ENCODE results near the gene AOAH. TPM values are rescaled to one million over a fixed set of nuclear protein-coding genes. Genes with fewer than 3 reads are reported as not detected.

Gene AOAH
- polyA plus RNA-seq, 6 donors from 2014 or later = 1.8 to 4.4 (median 2.3) TPM

DNA sequence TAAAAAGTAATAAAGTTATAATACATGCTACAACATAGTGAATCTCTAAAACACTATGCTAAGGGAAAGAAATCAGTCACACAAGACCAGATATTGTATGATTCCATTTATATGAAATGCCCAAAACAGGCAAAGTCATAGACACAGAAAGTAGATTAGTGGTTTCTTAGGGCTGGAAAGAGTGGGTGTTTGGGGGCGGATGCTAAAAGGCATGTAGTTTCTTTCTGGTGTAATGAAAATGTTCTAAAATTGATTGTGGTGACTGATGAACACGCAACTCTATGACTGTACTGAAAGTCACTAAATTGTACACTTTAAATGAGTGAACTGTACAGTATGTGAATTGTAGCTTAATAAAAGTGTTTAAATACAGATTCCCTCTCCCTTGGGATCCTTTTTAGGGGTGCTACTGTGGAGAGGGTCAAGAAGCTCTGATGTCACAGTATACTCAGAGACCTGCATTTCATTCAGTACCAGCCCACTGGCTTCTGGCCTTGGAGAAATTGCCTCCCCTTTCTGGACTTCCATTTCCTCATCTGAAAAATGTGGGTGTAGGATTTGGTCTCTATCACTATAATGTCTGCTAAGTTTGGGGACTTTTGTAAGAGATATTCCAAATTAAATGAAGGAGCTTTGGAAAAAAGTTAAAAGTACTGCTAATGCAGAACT lies 46.4 kb downstream of the AOAH start:
- H3K27me3 Mint-ChIP-seq = peaks cover 0 to 5% (median 0%) of the 10 kb centered on the region in 3 donors
- DNase-seq (no peak), ATAC-seq (ENCODE audit: low read depth in 2 of 2) (no peak)
- H3K4me1 Mint-ChIP-seq = peaks cover 8 to 13% (median 11%) of the 10 kb centered on the region in 3 donors
- H3K36me3 Mint-ChIP-seq = no peaks in the 10 kb centered on the region
- H3K9me3 Mint-ChIP-seq = no peaks in the 10 kb centered on the region
- H3K4me3 Mint-ChIP-seq = peak overlapping the region in 5 of 8 donors; percentile 6 to 80 (median 78)
- peak overlapping the region; percentile 60 to 90 (median 73) for H3K27ac Mint-ChIP-seq

DNA sequence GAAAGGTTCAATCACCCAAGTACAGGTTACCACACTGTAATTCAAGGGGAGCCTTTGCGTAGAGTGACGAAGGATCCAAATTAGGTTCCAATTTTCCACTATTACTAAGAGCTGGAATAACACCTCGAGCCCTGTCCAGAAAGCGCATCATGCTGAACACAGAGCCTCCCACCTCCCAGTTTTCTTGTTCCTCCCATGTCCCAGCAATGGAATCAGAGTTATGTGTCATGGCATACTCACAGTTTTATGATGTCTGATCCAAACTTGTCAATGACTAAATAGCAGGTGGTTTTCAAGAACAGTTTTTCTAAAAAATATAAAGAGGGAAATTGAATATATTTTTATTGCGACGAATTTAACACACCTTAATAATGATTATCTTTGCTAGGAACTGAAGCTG lies 50.6 kb downstream of the AOAH start:
- Mint-ChIP-seq H3K9me3 (no peaks in the 10 kb centered on the region), H3K4me1 (peaks cover 12 to 13% (median 13%) of the 10 kb centered on the region in 3 donors), H3K27ac (no peak overlapping the region), H3K36me3 (no peaks in the 10 kb centered on the region), H3K4me3 (no peak overlapping the region), H3K27me3 (peaks cover 4 to 20% (median 8%) of the 10 kb centered on the region in 3 donors)
- ATAC-seq (ENCODE audit: low read depth in 2 of 2) = no peak
- no peak for DNase-seq

DNA sequence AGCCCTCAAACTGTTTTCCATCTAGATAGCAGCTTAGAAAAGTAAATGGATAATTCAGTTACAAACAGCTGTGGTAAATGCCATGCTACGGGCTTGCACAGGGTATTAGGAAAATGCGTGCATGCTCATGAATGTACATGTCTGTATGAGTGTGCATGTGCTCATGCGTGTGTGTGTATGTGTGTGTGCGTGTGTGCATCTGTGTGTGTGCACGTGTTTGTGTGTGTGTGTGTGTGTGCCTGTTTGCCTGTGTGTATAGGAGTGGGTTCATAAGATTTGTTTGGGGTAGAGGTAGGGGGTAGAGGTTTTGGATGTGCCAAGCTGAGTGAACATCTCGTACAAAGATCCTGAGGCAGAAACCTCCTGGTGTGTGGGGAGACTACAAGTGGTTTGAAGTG lies 52.9 kb downstream of the AOAH start:
- Mint-ChIP-seq H3K27me3 (peaks cover 4 to 20% (median 8%) of the 10 kb centered on the region in 3 donors), H3K9me3 (no peaks in the 10 kb centered on the region), H3K4me1 (peaks cover 1 to 5% (median 3%) of the 10 kb centered on the region in 3 donors), H3K4me3 (no peak overlapping the region), H3K27ac (no peak overlapping the region), H3K36me3 (no peaks in the 10 kb centered on the region)
- ATAC-seq (ENCODE audit: low read depth in 2 of 2) = no peak
- DNase-seq = no peak

DNA sequence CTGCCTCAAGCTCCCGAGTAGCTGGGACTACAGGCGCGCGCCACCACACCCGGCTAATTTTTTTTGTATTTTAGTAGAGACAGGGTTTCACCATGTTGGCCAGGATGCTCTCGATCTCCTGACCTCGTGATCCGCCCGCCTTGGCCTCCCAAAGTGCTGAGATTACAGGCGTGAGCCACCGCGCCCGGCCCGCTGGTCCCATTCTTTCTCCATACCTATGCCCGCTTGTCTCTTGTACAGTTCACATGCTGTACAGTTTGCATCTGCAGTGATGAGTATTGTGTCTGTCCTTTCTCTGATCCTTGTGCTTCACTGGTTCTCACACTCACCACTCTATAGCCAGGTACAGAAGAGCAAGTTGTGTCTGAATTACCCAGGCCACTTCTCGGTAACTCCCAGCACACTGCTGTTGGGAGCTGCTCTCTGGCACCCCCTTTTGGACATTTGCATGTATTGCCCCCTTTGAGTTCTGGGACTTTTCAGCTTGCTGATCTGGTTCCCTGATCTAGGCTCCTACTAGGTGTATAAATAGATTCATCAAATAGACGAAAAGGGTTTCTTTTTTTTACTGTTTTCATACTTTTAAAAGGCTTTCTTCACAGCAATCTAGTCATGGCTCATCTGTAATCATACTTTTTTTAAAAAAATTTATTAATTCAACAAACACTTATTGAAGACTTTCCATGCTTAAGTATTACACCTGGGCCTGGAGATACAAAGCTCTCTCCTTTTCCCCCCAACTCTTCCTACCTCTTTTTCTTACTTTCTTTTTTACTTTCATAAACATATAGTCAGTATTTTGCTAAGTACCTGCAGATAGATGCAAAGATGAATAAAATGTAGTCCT lies 53.5 kb downstream of the AOAH start:
- DNase-seq (peak; percentile 25), ATAC-seq (ENCODE audit: low read depth in 2 of 2) (peak; percentile 76 to 77)
- H3K9me3 Mint-ChIP-seq = no peaks in the 10 kb centered on the region
- peaks cover 1 to 5% (median 3%) of the 10 kb centered on the region in 3 donors for H3K4me1 Mint-ChIP-seq
- no peak overlapping the region for H3K4me3 Mint-ChIP-seq
- peak overlapping the region in 1 of 6 donors; percentile 8 for H3K27ac Mint-ChIP-seq
- H3K27me3 Mint-ChIP-seq = peaks cover 4 to 20% (median 8%) of the 10 kb centered on the region in 3 donors
- no peaks in the 10 kb centered on the region for H3K36me3 Mint-ChIP-seq

DNA sequence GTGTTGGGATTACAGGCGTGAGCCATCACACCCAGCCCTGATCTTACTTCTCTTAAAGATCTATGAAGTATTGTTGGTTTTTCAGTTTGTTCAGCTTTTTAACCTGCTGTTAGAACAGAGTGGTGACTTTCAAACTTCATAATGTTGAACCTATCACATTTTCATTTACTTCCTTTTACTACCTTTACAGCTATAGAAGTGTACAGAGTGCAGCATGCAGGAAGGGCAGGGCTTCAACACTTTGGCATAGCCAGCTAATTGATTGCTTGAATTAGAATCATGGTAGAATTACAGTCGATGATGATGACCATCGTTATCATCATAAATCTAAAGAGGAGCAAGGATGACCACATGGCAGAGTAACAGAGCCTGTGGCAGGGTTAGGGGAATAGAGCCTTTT lies 55.5 kb downstream of the AOAH start:
- H3K27me3 Mint-ChIP-seq = peaks cover 4 to 14% (median 8%) of the 10 kb centered on the region in 3 donors
- no peak overlapping the region for H3K4me3 Mint-ChIP-seq
- H3K4me1 Mint-ChIP-seq = peaks cover 1 to 5% (median 3%) of the 10 kb centered on the region in 3 donors
- H3K36me3 Mint-ChIP-seq = no peaks in the 10 kb centered on the region
- no peaks in the 10 kb centered on the region for H3K9me3 Mint-ChIP-seq
- DNase-seq (no peak), ATAC-seq (ENCODE audit: low read depth in 2 of 2) (no peak)
- H3K27ac Mint-ChIP-seq = peak overlapping the region in 1 of 6 donors; percentile 11

DNA sequence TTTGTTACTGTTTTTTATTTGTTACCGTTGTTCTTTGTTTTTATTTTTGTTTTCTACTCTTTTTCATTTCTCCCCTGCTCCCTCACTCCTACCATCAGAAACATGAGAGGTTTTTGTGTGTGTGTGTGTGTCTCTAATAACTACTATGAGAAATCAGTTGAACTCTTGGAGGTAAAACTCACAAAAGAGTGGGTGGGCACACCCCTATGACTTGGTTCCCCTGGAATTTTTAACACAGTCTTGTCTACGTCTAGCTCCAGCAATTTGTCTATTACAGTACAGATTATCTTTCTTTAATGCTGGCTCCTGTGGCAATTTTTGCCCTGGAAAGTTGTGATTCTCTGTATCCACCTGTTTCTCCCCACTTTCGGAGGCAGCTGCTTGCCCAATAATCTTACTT lies 56.2 kb downstream of the AOAH start:
- H3K4me3 Mint-ChIP-seq = no peak overlapping the region

DNA sequence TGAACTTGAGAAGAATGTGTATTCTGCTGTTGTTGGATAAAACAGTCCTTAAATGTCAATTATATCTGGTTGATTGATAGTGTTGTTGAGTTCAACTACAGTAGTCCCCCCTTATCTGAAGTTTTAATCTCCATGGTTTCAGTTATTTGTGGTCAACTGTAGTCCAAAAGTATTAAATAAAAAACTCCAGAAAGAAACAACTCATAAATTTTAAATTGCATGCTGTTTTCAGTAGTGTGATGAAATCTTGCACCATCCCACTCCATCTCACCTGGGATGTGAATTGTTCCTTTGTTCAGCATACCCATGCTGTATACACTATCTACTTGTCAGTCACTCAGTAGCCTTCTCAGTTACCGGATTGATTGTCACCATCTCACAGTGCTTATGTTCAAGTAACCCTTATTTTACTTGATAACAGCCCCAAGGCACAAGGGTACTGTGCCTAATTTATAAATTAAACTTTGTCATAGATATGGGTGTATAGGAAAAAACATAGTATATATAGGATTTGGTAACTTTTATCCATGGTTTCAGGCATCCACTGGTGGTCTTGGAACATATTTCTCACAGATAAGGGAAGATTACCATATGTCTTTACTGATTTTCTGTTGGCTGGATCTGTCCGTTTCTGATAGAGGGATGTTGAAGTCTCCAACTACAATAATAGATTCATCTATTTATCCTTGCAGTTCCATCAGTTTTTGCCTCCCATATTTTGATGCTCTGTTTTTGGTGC lies 57.1 kb downstream of the AOAH start:
- Mint-ChIP-seq H3K36me3 (no peaks in the 10 kb centered on the region), H3K4me1 (peaks cover 1 to 5% (median 3%) of the 10 kb centered on the region in 3 donors), H3K27me3 (peaks cover 4 to 14% (median 8%) of the 10 kb centered on the region in 3 donors), H3K4me3 (no peak overlapping the region), H3K27ac (no peak overlapping the region), H3K9me3 (no peaks in the 10 kb centered on the region)
- no peak for DNase-seq
- ATAC-seq (ENCODE audit: low read depth in 2 of 2) = no peak

More for the DNA sequence above, 56.2 kb downstream of the AOAH start:
- H3K27ac Mint-ChIP-seq = peak overlapping the region in 1 of 6 donors; percentile 30
- peaks cover 4 to 14% (median 8%) of the 10 kb centered on the region in 3 donors for H3K27me3 Mint-ChIP-seq
- ATAC-seq (ENCODE audit: low read depth in 2 of 2) (no peak), DNase-seq (no peak)
- H3K36me3 Mint-ChIP-seq = no peaks in the 10 kb centered on the region
- no peaks in the 10 kb centered on the region for H3K9me3 Mint-ChIP-seq
- peaks cover 1 to 5% (median 3%) of the 10 kb centered on the region in 3 donors for H3K4me1 Mint-ChIP-seq

DNA sequence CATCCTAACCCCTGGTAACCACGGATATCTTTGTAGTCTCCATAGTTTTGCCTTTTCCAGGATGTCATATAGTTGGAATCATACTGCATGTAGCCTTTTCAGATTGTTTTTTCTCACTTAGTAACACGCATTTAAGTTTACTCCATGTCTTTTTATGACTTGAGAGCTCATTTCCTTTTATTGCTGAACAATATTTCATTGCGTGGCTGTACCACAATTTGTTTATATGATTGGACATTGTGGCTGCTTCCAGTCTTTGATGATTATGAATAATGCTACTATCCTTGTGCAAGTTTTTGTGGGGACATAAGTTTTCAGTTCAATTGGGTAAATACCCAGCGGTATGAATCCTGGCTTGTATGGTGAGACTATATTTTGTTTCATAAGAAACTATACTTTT lies 60.8 kb downstream of the AOAH start:
- H3K4me1 Mint-ChIP-seq = no peaks in the 10 kb centered on the region
- no peaks in the 10 kb centered on the region for H3K27me3 Mint-ChIP-seq
- H3K4me3 Mint-ChIP-seq = no peak overlapping the region
- H3K9me3 Mint-ChIP-seq = peaks cover 0 to 1% (median 0%) of the 10 kb centered on the region in 7 donors
- no peak for ATAC-seq (ENCODE audit: low read depth in 2 of 2)
- no peak overlapping the region for H3K27ac Mint-ChIP-seq
- DNase-seq = no peak
- H3K36me3 Mint-ChIP-seq = no peaks in the 10 kb centered on the region

DNA sequence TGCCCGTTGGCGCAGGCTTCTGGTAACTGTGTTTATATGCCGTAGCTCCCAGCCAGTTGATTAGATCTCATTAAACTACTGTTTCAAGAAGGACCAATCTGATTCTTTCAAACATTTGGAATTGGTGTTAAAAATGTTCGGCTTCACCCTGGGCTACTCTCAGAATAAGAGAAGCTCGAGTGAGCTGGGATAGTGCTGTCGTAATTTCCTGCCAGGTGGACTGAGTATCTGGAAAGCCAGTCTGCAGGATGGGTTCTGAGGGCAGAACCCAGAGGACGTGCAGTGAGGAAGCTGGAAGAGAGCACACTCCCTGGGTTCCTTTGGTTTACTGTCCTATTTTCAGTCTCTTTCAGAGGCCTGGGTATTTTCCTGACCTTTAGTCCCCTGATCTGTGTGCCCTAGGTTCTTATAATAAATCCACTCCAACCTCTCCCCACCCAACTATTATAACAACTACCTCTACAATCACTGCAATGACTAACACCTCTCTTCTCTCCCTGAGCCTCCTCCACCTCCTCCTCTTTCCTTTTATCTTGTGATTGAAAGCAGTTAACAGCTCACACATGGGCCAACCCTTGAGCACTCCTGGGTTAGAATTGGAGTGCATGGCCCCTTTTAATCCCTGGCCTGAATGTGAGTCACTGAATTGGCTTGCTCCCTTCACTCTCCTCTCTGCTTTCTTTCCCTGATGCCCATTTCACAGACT lies 63.0 kb downstream of the AOAH start:
- H3K4me3 Mint-ChIP-seq = no peak overlapping the region
- no peak overlapping the region for H3K27ac Mint-ChIP-seq
- no peaks in the 10 kb centered on the region for H3K4me1 Mint-ChIP-seq
- H3K27me3 Mint-ChIP-seq = no peaks in the 10 kb centered on the region
- no peaks in the 10 kb centered on the region for H3K36me3 Mint-ChIP-seq
- no peak for ATAC-seq (ENCODE audit: low read depth in 2 of 2)
- H3K9me3 Mint-ChIP-seq = peaks cover 0 to 1% (median 0%) of the 10 kb centered on the region in 7 donors
- no peak for DNase-seq

DNA sequence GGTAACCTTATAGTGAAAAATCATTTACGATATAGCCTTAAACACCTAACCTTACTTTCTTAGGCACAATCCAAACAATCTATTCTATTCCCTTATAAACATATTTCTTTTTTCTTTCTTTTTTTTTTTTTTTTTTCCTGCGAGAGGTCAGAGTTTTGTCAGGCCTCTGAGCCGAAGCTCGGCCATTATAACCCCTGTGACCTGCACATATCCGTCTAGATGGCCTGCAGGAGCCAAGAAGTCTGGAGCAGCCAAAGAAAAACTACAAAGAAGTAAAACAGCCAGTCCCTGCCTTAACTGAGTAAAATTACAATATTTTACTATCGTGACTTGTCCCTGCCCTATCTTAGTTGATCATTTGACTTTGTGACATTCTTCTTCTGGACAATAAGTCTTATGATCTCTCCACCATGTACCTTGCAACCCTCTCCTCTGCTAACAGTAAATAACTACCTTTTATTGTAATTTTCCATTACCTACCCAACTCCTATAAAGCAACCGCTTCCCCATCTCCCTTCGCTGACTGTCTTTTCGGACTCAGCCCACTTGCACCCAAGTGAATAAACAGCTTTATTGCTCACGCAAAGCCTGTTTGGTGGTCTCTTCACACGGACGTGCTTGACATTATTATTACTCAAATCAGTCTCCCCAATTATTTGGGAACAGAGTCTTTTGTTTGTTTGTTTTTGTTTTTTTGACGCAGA lies 64.5 kb downstream of the AOAH start:
- Mint-ChIP-seq H3K4me3 (no peak overlapping the region), H3K4me1 (no peaks in the 10 kb centered on the region)

DNA sequence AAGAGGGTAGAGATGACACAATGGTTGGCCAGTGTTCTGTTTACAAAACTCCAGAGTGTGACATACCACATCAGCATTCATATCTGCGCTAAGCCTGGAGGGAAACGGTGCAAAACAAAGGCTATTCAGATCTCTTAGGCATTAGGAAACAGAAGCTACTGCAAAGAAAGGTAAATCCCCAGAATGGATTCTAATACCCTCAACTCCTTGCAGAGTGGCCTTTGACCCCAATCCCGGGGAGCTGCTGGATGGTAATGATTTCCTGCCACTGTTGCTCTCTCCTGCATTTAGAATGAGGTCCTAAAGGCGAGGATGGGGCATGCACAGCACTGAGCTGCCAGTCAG lies 65.2 kb downstream of the AOAH start:
- no peak overlapping the region for H3K4me3 Mint-ChIP-seq
- DNase-seq (no peak), ATAC-seq (ENCODE audit: low read depth in 2 of 2) (no peak)
- H3K36me3 Mint-ChIP-seq = no peaks in the 10 kb centered on the region
- no peaks in the 10 kb centered on the region for H3K27me3 Mint-ChIP-seq
- H3K27ac Mint-ChIP-seq = no peak overlapping the region
- peaks cover 0 to 1% (median 0%) of the 10 kb centered on the region in 7 donors for H3K9me3 Mint-ChIP-seq
- H3K4me1 Mint-ChIP-seq = no peaks in the 10 kb centered on the region

More for the DNA sequence above, 64.5 kb downstream of the AOAH start:
- ATAC-seq (ENCODE audit: low read depth in 2 of 2) (no peak), DNase-seq (no peak)
- no peaks in the 10 kb centered on the region for H3K36me3 Mint-ChIP-seq
- no peaks in the 10 kb centered on the region for H3K27me3 Mint-ChIP-seq
- peaks cover 0 to 1% (median 0%) of the 10 kb centered on the region in 7 donors for H3K9me3 Mint-ChIP-seq
- no peak overlapping the region for H3K27ac Mint-ChIP-seq

DNA sequence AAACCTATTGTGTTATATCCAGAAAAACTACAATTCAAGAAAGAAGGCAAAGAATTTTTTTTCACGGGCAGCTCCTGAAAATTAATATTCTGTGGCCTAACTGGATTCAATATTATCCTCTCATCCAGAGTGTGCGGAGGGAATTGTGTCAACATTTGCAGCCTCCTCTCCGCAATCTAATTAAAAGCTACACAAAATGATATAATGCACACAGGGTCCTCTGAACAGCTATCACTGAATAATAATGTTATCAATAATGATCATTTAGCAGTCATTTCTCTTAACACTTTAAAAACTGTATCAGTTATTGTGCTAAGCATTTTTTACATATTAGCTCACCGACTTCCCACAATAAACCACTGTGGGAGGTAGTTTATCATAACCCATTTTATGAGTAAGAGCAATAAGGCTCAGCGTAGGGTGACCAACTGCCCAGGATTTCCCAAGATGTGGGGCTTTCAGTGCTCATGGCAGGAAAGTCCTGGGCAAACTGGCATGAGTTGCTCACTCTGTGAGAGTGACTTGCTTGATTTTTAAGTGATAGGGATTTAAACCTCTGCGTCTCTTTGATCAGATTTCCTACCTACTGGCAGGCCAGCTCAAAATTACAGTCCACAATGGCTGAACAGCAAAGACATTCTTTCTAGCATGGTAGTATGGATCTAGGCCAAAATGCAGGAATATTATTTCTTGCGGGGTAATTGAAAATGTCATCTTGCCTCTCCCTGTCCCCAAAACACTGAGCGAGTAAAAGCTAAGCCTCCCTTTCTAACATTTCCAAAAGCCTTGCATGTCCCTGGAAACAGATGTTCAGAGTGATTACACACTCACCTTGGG lies 65.7 kb downstream of the AOAH start:
- H3K9me3 Mint-ChIP-seq = peaks cover 0 to 1% (median 0%) of the 10 kb centered on the region in 7 donors
- H3K4me3 Mint-ChIP-seq = no peak overlapping the region
- ATAC-seq (ENCODE audit: low read depth in 2 of 2) (no peak), DNase-seq (no peak)
- no peaks in the 10 kb centered on the region for H3K36me3 Mint-ChIP-seq
- no peaks in the 10 kb centered on the region for H3K27me3 Mint-ChIP-seq
- no peak overlapping the region for H3K27ac Mint-ChIP-seq
- H3K4me1 Mint-ChIP-seq = no peaks in the 10 kb centered on the region
